ENCODE measurements around the gene FAM43B.

DNA sequence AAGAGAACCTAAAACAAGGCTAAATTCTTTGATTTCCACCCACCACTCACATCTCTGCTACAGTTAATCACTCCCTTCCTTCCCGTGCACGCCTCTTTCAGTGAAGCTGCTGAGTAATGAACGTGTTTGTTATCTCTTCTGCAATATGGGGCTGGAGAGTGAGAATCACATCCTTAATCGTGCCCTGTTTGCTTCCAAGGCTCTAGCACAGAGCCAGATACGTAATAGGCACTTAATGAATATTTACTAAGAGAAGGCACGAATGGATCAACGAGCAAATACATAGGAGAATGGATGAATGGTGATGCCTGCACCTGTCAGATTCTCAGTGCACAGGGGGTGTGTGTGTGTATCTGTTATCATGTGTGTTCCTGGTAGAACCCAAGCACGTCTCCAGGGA, 22.1 kb upstream of the FAM43B start:
- TF ChIP-seq ZNF510 (tag by site-specific recombination; IDR thresholded peaks at IDR 0.05; ENCODE audit: insufficient replicate concordance) (no peak), YY1 (tag by site-specific recombination; IDR thresholded peaks at IDR 0.05) (no peak), TCF7L2 (IDR thresholded peaks at IDR 0.05; ENCODE audit: borderline replicate concordance, low read depth, low read length) (no peak), ZNF416 (tag by site-specific recombination; IDR thresholded peaks at IDR 0.05) (no peak), HOXA7 (CRISPR knock-in tag; IDR thresholded peaks at IDR 0.05; ENCODE audit: borderline replicate concordance) (no peak), SALL2 (tag by site-specific recombination; IDR thresholded peaks at IDR 0.05; ENCODE audit: borderline replicate concordance) (no peak), HOXD13 (CRISPR knock-in tag; IDR thresholded peaks at IDR 0.05; ENCODE audit: borderline replicate concordance) (no peak)
- TF ChIP-seq, protein P1, sequence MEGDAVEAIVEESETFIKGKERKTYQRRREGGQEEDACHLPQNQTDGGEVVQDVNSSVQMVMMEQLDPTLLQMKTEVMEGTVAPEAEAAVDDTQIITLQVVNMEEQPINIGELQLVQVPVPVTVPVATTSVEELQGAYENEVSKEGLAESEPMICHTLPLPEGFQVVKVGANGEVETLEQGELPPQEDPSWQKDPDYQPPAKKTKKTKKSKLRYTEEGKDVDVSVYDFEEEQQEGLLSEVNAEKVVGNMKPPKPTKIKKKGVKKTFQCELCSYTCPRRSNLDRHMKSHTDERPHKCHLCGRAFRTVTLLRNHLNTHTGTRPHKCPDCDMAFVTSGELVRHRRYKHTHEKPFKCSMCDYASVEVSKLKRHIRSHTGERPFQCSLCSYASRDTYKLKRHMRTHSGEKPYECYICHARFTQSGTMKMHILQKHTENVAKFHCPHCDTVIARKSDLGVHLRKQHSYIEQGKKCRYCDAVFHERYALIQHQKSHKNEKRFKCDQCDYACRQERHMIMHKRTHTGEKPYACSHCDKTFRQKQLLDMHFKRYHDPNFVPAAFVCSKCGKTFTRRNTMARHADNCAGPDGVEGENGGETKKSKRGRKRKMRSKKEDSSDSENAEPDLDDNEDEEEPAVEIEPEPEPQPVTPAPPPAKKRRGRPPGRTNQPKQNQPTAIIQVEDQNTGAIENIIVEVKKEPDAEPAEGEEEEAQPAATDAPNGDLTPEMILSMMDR (tag by site-specific recombination; IDR thresholded peaks at IDR 0.05), result no peak
- TF ChIP-seq, protein P2, sequence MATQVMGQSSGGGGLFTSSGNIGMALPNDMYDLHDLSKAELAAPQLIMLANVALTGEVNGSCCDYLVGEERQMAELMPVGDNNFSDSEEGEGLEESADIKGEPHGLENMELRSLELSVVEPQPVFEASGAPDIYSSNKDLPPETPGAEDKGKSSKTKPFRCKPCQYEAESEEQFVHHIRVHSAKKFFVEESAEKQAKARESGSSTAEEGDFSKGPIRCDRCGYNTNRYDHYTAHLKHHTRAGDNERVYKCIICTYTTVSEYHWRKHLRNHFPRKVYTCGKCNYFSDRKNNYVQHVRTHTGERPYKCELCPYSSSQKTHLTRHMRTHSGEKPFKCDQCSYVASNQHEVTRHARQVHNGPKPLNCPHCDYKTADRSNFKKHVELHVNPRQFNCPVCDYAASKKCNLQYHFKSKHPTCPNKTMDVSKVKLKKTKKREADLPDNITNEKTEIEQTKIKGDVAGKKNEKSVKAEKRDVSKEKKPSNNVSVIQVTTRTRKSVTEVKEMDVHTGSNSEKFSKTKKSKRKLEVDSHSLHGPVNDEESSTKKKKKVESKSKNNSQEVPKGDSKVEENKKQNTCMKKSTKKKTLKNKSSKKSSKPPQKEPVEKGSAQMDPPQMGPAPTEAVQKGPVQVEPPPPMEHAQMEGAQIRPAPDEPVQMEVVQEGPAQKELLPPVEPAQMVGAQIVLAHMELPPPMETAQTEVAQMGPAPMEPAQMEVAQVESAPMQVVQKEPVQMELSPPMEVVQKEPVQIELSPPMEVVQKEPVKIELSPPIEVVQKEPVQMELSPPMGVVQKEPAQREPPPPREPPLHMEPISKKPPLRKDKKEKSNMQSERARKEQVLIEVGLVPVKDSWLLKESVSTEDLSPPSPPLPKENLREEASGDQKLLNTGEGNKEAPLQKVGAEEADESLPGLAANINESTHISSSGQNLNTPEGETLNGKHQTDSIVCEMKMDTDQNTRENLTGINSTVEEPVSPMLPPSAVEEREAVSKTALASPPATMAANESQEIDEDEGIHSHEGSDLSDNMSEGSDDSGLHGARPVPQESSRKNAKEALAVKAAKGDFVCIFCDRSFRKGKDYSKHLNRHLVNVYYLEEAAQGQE (tag by site-specific recombination; IDR thresholded peaks at IDR 0.05), result no peak
